Measurements from ENCODE around the gene MTMR3.

MTMR3 gene

DNA sequence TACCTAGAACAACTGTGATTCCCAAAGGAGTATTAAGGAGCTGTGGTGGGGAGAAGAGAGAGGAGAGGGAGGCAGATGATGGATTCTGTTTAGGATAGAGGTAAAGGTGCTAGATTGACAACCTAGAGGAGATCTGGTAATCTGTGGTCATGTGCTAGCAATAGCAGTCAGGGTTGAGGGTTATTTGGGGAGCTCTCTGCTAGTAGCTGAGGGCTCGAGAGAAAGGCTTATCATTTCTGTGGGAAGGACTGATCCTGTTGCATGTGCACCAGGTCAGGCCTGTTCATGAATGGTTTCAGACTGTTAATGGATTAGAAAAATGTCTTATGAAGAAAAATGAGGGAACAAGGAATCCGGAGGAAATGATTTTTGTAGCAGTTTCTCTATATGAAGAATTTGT, 63.2 kb downstream of the MTMR3 start:
- DNase-seq (ENCODE audit: low read depth): no peak
- TF ChIP-seq, protein P1, sequence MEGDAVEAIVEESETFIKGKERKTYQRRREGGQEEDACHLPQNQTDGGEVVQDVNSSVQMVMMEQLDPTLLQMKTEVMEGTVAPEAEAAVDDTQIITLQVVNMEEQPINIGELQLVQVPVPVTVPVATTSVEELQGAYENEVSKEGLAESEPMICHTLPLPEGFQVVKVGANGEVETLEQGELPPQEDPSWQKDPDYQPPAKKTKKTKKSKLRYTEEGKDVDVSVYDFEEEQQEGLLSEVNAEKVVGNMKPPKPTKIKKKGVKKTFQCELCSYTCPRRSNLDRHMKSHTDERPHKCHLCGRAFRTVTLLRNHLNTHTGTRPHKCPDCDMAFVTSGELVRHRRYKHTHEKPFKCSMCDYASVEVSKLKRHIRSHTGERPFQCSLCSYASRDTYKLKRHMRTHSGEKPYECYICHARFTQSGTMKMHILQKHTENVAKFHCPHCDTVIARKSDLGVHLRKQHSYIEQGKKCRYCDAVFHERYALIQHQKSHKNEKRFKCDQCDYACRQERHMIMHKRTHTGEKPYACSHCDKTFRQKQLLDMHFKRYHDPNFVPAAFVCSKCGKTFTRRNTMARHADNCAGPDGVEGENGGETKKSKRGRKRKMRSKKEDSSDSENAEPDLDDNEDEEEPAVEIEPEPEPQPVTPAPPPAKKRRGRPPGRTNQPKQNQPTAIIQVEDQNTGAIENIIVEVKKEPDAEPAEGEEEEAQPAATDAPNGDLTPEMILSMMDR (IDR thresholded peaks at IDR 0.05; ENCODE audit: low read depth, low read length, missing control alignments): no peak
- no peak overlapping the region for H3K4me3 ChIP-seq (ENCODE audit: low read depth, low read length)

DNA sequence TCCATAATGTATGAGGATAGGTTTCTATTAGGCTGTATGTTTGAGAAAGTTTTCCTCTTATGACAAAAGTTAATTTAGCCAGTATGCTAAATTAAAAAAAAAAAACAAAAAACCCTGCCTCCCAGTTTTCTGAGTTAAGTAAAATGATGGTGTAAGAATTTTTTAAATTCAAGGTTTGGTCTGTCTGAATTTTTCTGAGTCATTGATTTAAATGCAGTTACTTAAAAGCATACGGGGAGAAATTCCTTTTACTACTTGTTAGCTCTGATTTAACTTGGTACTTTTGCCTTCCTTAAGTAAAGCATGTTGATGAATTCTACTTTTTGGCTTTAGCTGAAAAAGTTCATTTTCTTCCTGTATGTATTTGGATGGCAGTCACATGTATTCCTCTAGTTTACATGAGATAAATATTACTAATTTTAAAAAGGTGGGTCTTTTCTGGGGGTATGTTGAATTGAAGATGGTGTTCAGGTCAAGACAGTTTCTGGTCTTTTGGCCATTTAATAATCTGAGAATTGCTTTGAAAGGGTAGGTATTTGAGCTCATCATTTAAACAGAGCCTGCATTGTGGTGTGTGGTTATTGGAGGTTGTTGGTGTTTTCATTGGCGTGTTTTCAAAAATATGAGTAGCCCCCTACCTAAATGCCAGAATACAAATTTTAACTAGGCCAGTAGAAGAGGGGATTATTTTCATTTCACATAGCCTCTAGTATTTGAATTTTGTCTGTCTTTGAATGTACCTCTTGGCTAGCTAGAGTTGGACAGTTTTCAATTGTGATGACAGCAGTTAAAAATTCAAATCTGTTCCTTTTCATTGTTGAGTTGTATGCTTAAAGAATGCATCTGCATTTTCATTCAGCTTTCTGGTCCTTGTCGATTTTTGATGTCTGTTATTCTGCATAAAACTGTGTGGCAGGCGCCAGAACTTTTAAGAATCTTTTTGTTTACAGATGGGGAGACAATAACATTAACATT, 64.7 kb downstream of the MTMR3 start:
- TF ChIP-seq, protein P1 (IDR thresholded peaks at IDR 0.05; ENCODE audit: low read depth, low read length, missing control alignments): no peak
- H3K4me3 ChIP-seq (ENCODE audit: low read depth, low read length): no peak overlapping the region
- no peak for DNase-seq (ENCODE audit: low read depth)

DNA sequence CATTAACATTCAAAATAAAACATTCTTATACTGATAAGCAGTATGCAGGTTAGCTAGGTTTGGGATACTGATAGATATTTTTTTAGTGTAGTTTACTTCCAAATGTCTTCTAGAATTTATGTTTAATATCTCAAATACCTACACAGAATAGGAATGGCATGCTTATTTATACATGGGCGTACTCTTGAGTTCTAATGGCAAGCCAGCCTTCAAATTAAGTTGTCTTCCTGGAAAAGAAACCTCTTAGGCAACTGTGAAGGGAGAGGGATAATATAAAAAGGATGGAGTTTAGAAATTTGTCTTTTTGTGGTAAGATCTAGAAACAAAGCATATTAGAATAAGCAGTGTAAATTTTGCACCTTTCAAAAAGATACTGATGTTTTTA, 65.4 kb downstream of the MTMR3 start:
- no peak overlapping the region for H3K4me3 ChIP-seq (ENCODE audit: low read depth, low read length)
- TF ChIP-seq, protein P1 (IDR thresholded peaks at IDR 0.05; ENCODE audit: low read depth, low read length, missing control alignments): no peak
- no peak for DNase-seq (ENCODE audit: low read depth)

DNA sequence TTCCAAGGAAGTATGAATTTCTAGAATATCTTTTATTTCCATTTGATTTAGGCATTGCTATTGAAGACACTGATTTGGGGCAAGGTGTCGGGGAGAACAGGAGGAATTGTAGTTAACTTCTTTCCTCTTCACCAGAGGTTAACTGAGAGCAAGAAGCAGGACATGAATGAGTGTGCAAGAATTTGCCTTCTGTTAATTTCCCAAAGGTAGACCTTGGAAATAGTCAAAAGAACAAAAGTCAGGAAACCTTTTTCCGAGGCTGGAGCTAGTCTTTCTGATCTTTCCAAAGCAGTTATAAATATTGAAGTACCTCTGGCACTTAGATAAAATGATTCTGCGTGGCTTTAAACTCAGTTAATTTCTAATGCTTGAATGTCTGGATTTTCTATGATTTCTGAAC, 66.9 kb downstream of the MTMR3 start:
- DNase-seq (ENCODE audit: low read depth): no peak
- TF ChIP-seq, protein P1 (IDR thresholded peaks at IDR 0.05; ENCODE audit: low read depth, low read length, missing control alignments): no peak
- no peak overlapping the region for H3K4me3 ChIP-seq (ENCODE audit: low read depth, low read length)

DNA sequence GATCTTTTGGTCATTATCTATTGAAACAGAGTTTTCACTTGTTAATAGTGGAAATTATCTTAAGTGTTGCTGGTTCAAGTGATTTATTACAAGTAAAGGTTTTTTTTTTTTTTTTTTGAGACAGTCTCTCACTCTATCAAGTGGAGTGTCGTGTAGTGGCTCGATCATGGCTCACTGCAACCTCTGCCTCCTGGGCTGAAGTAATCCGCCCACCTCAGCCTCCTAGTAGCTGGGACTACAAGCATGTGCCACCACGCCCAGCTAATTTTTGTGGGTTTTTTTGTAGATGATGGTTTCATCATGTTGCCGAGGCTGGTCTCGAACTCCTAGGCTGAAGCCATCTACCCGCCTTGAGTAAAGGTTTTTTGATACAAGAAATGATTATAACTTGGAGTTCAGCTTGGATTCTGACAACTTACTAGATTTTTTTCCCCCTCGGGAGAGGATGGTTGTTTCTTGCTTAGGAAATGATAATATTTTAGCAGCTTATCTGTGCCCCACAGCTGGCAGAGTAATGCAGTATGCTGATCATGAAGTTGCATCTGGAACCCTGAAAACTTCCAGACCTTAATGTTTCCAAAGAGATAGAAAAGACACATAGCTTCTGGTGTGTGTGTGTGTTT, 68.9 kb downstream of the MTMR3 start:
- TF ChIP-seq, protein P1 (IDR thresholded peaks at IDR 0.05; ENCODE audit: low read depth, low read length, missing control alignments): no peak
- no peak overlapping the region for H3K4me3 ChIP-seq (ENCODE audit: low read depth, low read length)
- DNase-seq (ENCODE audit: low read depth): no peak

DNA sequence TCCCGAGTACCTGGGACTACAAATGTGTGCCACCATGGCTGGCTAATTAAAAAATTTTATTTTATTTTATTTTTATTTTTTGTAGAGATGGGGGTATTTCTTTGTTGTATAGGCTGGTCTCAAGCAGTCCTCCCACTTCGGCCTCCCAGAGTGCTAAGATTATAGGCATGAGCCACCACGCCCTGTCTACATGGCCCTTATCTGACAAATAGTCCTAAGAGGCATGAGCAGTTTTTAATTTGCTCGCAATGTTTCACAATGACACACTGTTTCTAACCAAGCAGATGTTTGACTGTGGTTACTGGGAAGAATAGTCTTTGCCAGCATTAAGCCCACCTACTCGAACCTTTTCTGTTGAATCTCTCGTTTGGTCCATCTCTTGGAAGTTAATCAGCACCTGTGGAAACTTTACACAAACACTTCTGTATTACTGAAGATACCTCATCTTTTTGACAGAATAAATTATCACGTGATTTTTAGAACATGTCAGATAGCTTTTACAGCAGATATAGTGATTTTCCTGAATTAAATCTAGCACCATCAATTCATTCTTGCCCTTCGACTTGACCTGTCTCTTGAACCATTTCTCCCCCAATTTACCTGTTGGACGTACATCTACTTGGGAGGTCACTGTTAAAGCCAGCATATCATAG, 71.4 kb downstream of the MTMR3 start:
- H3K4me3 ChIP-seq (ENCODE audit: low read depth, low read length): no peak overlapping the region
- no peak for DNase-seq (ENCODE audit: low read depth)
- TF ChIP-seq, protein P1 (IDR thresholded peaks at IDR 0.05; ENCODE audit: low read depth, low read length, missing control alignments): no peak

All from GM12864 (cell line).